ENCODE data around the gene PPT2.

GRCh38 chr6:32188381-32189068 is 34.6 kb downstream of the PPT2 start:
- no peak for TF ChIP-seq EZH2 (IDR thresholded peaks at IDR 0.05; ENCODE audit: low read depth, unreplicated experiment)
- TF ChIP-seq CTCF (conservative IDR thresholded peaks at IDR 0.05; ENCODE audit: low read depth in 2 of 2): no peak
- TF ChIP-seq POLR2AphosphoS5 (IDR thresholded peaks at IDR 0.05; ENCODE audit: low read depth): no peak
- no peak for TF ChIP-seq REST (IDR thresholded peaks at IDR 0.05; ENCODE audit: unreplicated experiment)
- no peak for TF ChIP-seq EZH2phosphoT487 (IDR thresholded peaks at IDR 0.05; ENCODE audit: unreplicated experiment)
- no peak for TF ChIP-seq CREB1 (CRISPR knock-in tag; IDR thresholded peaks at IDR 0.05; ENCODE audit: low read depth)

Measured in GM23338 (cell line).